ENCODE results near the gene CPOX. TPM values are rescaled to one million over a fixed set of nuclear protein-coding genes. Genes with fewer than 3 reads are reported as not detected.

Gene CPOX
- total RNA-seq, 1 experiment from 2014 or later, result 24.7 TPM

DNA sequence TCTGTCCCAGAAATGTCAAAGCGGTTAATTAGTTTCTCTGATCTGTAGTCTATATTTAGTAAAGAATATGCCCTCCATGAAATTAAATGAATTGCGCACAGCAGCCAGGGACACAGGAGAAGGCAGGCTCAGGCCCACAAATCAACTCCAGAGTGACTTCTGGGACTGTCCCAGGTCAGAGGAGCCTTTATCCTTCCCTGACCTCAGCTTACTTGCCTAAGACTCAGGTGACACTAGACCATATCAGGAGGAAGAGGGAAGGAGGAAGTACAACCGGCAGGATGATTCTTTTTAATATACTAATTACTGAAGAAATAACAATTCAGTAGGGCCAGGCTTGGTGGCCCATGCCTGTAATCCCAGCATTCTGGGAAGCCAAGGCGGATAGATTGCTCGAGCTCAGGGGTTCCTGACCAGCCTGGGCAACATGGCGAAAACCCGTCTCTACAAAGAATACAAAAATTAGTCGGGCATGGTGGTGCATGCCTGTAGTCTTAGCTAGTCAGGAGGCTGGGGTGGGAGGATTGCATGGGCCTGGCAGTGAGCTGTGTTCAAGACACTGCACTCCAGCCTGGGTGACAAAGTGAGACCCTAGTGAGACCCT lies 63.5 kb downstream of the CPOX start:
- Histone ChIP-seq H2BK20ac (ENCODE audit: low read depth, low read length, poor library complexity, severe bottlenecking) (no peak overlapping the region), H3K9me3 (ENCODE audit: control insufficient read depth, low read depth, low read length) (no peaks in the 10 kb centered on the region), H4K5ac (ENCODE audit: insufficient read length, low read depth, low read length) (no peak overlapping the region), H2BK120ac (ENCODE audit: low read depth, low read length, poor library complexity, severe bottlenecking) (no peak overlapping the region), H3K14ac (ENCODE audit: insufficient read depth, low read length) (no peak overlapping the region), H3K4ac (ENCODE audit: low read depth, low read length) (no peak overlapping the region), H2AK5ac (ENCODE audit: insufficient read length, low read length) (no peak overlapping the region), H4K8ac (replicated peaks; ENCODE audit: insufficient read length, low read depth, low read length) (no peak overlapping the region), H3K9ac (ENCODE audit: extremely low read depth, insufficient read length, low read length) (no peak overlapping the region), H3K23ac (ENCODE audit: insufficient read length, low read depth, low read length) (no peak overlapping the region), H2AFZ (ENCODE audit: low read length) (no peak overlapping the region), H3K27me3 (ENCODE audit: insufficient read depth, low read length) (no peaks in the 10 kb centered on the region), H3K4me1 (ENCODE audit: insufficient read depth, low read length) (no peaks in the 10 kb centered on the region), H3K27ac (ENCODE audit: insufficient read length, low read depth, low read length) (no peak overlapping the region), H3K79me2 (ENCODE audit: insufficient read depth, low read length) (no peaks in the 10 kb centered on the region), H3K18ac (ENCODE audit: insufficient read length, low read depth, low read length) (no peak overlapping the region), H3K4me2 (ENCODE audit: insufficient read depth, insufficient read length, low read length) (no peak overlapping the region), H3T11ph (ENCODE audit: low read length) (no peak overlapping the region), H4K20me1 (ENCODE audit: control insufficient read depth, insufficient read depth, insufficient read length) (no peaks in the 10 kb centered on the region), H2BK5ac (ENCODE audit: insufficient read length, low read length) (no peak overlapping the region), H2BK12ac (ENCODE audit: insufficient read length, low read depth, low read length) (no peak overlapping the region), H2BK15ac (ENCODE audit: low read depth, low read length) (no peak overlapping the region), H3K79me1 (ENCODE audit: insufficient read depth, low read depth, low read length, poor library complexity, severe bottlenecking) (no peaks in the 10 kb centered on the region), H3K23me2 (ENCODE audit: insufficient read length, low read depth, low read length, poor library complexity, severe bottlenecking) (no peaks in the 10 kb centered on the region), H4K91ac (ENCODE audit: insufficient read length, low read depth, low read length) (no peak overlapping the region), H3K56ac (ENCODE audit: insufficient read length, low read depth, low read length) (no peak overlapping the region)
- Mint-ChIP-seq H3K4me1 (peaks cover 3 to 4% of the 10 kb centered on the region in 2 experiments; a peak in 3 of 4 replicates), H3K9me3 (no peaks in the 10 kb centered on the region), H3K27ac (no peak overlapping the region; a peak in 1 of 7 replicates), H3K4me3 (no peak overlapping the region), H3K27me3 (ENCODE audit: low read depth) (no peaks in the 10 kb centered on the region), H3K36me3 (ENCODE audit: insufficient read depth in 1 of 3, low read depth in 3 of 3) (no peaks in the 10 kb centered on the region)
- TF ChIP-seq, protein P1, sequence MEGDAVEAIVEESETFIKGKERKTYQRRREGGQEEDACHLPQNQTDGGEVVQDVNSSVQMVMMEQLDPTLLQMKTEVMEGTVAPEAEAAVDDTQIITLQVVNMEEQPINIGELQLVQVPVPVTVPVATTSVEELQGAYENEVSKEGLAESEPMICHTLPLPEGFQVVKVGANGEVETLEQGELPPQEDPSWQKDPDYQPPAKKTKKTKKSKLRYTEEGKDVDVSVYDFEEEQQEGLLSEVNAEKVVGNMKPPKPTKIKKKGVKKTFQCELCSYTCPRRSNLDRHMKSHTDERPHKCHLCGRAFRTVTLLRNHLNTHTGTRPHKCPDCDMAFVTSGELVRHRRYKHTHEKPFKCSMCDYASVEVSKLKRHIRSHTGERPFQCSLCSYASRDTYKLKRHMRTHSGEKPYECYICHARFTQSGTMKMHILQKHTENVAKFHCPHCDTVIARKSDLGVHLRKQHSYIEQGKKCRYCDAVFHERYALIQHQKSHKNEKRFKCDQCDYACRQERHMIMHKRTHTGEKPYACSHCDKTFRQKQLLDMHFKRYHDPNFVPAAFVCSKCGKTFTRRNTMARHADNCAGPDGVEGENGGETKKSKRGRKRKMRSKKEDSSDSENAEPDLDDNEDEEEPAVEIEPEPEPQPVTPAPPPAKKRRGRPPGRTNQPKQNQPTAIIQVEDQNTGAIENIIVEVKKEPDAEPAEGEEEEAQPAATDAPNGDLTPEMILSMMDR (conservative IDR thresholded peaks at IDR 0.05), result no peak
- WGBS (ENCODE audit: extremely low coverage, insufficient read length, low lambda C conversion rate), result no CpG with 5 or more reads among the region's 8 CpGs
- DNase-seq, result no peak

Other genes with a start within 250 kb of the CPOX start
- gene OR5K4, start 239.8 kb downstream of the CPOX start, total RNA-seq (2021), result not detected in 2 replicates
- gene OR5K3, start 202.9 kb downstream of the CPOX start, total RNA-seq (2021), result not detected in 2 replicates
- gene OR5K1, start 130.4 kb downstream of the CPOX start, total RNA-seq (2021), result not detected in 2 replicates
- gene OR5K2, start 95.9 kb downstream of the CPOX start, total RNA-seq (2021), result not detected in 2 replicates
- 83.0 and 85.0 TPM in 2 replicates for gene CLDND1, start 70.7 kb downstream of the CPOX start, total RNA-seq (2021)
- gene GPR15, start 61.6 kb downstream of the CPOX start, total RNA-seq (2021), result not detected in 2 replicates
- 4.7 and 6.4 TPM in 2 replicates for gene ST3GAL6, start 169.7 kb upstream of the CPOX start, total RNA-seq (2021)

All from H9 (cell line).